GM15510 (cell line): Measurements from ENCODE around the gene LRRC52.

Experiments
- POLR2A ChIP-seq: IDR thresholded peaks from 3 replicates; pipeline ENCODE4 v1.6.1; 2011; ENCODE audit warnings: borderline replicate concordance; ENCODE audit not compliant: insufficient read length; ENCODE audit errors: extremely low read depth

The LRRC52 gene

DNA sequence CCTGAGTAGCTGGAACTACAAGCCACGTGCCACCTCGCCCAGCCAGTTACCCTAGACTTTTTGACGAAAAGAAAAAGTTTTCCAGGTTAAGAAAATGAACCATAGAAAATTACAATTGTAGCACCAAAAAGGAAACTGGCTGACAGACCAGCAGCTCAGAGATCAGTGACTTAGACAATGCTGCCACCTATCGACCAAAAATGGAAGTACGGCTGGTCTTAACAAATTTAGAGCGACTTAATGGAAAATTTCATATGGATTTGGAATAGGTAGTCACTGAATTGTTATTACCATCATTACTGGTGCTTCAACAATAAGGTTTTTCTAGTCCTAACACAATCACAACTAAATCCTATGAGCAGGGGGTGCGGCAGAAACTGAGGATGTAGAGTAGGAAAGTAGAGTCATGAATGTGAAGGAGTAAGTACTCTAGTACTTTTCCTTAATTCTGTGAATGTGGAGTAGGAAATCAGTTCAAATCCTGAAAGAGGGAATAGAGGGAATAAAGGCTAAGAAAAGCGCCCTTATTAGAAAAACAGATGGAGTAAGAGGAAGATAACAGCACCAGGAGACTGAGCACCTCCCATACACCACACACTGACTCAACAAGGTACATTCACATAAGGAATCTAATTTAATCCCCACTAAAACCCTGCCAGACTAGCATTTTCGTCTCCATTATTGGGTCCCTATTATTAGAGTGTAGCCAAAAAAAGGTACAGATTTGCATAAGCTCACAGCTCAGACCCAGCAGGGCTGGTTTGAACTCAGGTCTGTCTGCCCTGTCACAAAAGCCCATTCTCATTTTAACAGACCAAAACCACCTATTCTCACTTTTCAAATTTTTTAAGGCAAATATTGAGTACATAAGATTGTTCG is 49.4 kb downstream of the LRRC52 start:
- no peak for TF ChIP-seq POLR2A

DNA sequence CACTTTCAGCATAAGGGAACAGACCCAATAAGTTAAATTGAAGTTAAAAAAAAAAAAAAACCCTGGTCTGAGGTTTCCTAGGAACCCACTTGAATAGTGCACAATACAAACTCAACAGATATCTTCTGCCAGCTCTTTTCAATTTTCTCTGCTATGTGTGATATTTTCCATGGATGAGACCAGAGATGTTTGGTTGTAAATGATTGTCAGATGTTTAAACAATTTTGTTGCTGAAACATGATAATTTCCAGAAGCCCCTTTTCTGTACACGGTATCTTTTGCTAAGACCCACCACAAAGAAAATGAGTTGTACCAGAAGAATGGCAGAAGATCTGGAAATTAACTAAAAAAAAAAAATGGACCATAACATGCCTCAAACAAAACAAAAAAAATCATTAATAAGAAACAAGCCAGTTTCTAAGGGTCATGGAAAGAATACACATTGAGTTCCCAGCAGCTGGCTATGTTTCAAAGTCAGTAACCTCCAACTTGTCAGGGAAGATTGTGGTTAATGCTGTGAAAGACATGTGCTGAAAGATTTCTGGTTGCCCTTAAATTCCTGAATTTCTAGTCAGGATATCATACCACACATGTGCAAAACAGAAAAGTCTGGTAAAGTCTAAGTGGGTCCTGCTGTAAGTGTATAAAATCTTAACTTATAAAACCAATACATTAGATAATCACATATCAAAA is 51.6 kb downstream of the LRRC52 start:
- TF ChIP-seq POLR2A = no peak

DNA sequence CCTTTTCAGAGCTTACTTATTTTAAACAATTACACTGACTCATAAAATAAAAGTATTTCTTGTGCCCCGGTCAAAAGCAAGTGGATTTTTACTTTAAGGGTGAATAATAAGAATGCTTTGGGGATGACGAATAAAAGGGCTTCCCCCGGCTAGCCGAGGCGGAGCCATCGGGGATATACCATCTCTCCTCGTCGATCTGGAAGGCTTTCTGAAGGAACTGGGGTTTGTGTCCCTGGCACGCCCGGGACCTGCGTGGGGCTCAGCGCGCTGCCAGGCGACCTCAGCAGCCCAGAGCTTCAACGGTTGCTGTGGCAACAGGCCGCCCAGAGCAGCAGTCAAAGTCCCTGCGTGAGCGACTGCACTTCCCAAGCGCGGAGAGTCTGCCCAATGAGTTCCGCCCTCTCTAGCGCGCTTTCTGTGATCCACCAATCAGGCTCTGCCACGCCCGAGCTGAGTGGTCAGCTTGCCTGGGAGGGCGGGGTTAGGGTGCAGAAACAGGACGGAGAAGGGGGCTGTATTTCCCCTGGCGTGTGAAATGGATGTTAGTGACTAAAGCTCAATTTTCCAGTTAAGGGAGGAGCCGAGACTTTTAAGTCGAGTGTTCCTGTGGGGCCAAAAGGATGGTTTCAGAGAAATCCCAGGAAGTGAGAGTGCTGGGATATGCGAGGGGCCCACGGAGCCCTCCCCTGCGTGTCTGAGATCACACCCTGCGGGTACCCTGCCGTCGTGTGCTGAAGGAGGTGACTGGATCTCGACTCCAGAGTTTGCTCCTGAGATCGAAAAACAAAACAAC is 54.3 kb downstream of the LRRC52 start:
- TF ChIP-seq POLR2A = peak; percentile 33

DNA sequence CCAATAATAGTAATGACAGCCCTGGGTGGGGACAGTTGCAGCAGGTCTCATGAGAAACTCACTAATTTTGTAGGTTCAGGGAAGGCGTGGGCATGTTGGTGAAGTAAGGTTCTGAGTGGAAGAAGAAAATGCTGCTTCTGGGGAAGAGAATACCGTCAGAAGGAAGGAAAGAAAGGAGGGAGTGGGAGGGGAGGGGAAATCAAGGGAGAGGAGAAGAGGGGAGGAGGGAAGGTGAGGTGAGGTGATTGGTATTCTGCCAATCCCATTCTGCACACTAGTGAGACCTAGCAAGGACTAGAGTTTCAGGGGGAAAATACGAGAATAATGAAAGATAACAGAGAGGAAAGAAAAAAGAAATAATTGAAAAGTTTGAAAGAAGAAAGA is 54.9 kb downstream of the LRRC52 start:
- no peak for TF ChIP-seq POLR2A

GRCh38 chr1:165600793-165601192 is 57.0 kb downstream of the LRRC52 start:
- no peak for TF ChIP-seq POLR2A

DNA sequence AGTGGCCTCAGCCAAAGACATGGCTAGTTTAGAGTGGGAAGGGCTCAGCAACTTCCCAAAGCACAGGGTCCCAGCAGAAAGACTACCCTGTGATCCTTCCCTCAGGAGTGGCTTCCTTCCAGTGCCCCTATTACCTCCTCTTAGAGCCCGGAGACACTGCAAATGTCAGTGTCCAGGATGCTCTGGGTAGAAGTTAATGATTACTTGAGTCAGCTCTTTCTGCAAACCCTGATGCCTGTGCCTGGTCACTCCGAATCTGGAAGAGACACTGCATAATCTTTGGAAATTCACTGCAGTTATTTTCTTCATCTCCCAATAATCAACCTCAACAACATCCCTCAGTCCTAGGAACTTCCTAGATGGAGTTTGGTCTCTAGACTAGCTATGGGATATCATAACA is 60.0 kb downstream of the LRRC52 start:
- TF ChIP-seq POLR2A = no peak

DNA sequence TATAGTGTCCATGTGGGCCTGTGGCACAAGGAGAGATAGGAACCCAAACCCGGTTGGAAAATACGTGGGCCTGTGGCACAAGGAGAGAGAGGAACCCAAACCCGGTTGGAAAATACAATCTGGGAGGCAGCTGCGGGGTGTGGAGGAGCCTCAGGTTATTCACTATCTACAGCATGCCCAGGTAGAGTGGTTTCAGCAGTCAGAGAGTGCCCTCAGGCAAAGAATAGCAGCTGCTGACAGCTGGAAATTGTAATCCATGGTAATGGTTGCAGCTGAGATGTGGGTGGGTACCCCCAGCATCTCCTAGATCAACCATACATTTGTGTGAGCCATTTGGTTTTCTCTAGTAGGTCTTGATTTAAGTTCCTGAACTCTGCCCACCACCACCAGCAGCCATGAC is 61.4 kb downstream of the LRRC52 start:
- TF ChIP-seq POLR2A = no peak

- TF ChIP-seq POLR2A = no peak
Measured at GRCh38 chr1:165610866-165611265, 67.1 kb downstream of the LRRC52 start.

- no peak for TF ChIP-seq POLR2A
Measured at GRCh38 chr1:165612062-165612461, 68.3 kb downstream of the LRRC52 start.
